Ureter (tissue), 1 donor: ENCODE results near the gene LDB1. TPM values are rescaled to one million over a fixed set of nuclear protein-coding genes. Genes with fewer than 3 reads are reported as not detected.

Experiments
- DNase-seq: peaks from one replicate; pipeline ENCODE4 v3.0.0-alpha.2; 2020; ENCODE audit warnings: low spot score
- total RNA-seq: library from RNA; stranded (reverse); gene quantifications from one replicate; pipeline ENCODE4 v1.2.4, GENCODE V29; 2023
- donor health status: DM: yes; HTN: yes; CAD: no.

The LDB1 gene, protein sequence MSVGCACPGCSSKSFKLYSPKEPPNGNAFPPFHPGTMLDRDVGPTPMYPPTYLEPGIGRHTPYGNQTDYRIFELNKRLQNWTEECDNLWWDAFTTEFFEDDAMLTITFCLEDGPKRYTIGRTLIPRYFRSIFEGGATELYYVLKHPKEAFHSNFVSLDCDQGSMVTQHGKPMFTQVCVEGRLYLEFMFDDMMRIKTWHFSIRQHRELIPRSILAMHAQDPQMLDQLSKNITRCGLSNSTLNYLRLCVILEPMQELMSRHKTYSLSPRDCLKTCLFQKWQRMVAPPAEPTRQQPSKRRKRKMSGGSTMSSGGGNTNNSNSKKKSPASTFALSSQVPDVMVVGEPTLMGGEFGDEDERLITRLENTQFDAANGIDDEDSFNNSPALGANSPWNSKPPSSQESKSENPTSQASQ
- total RNA-seq = 82.4 TPM

DNA sequence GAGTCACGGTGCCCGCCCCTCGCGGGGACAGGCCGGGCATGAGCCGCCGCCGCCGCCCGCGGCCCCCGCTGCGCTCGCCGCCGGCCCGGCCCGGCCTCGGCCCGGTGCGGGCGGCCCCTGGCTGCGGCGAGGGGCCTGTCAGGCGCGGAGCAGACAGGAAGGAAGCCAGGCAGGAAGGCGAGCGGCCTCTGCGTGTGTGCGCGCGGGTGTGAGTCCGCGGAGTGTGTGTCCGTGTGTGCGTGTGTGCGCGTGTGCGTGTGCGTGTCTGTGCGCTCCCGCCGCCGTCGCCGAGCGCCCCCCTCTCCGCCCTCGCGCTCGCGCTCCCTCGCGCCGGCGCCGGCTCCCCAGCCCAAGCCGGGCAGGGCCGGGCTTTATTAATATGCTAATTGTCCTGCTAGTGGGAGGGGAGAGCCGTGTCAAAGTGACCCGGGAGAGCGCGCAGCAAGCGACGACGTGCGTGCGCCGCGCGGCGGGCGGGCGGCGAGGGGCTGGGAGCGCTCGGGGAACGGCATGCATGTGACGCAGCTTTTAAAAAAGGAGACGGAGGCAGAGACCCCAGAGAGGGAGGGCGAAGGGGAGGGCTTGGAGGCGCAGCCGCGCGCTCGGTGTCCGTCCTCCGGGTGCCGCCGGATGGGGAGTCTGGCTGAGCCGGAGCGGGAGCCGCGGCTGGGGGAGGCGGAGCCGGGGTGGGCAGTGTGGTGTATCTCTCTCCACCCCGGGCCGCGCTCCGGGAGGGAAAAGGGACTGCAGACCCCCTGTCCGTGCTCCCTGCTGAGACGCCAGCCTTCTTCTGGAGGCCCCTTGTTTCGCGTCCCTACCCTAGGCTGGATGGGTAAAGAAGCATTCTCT is at the start of gene LDB1:
LDB1 (minus strand) TSS at position 227 of the 849 bp plus-strand sequence. CDS start 258 bp downstream, outside the sequence.
- peak; percentile 86 for DNase-seq

DNA sequence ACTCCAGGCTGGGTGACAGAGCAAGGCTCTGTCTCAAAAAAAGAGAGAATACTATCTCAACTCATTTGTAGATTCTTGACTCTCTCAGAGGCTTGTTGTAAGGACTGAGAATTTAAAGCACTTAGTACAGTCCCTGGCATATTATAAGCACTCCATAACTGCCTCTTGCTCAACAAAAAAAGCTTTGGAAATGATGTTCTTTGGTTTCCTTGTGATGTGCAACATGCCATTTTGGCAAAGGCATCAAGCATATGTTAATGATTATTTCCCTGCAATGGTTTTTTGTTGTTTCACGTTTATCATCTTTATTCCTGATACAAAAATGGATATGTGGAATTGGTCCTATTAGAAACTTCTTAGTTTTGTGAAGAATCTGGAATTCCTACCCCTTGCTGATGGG is 47.7 kb upstream of the LDB1 start:
- no peak for DNase-seq

DNA sequence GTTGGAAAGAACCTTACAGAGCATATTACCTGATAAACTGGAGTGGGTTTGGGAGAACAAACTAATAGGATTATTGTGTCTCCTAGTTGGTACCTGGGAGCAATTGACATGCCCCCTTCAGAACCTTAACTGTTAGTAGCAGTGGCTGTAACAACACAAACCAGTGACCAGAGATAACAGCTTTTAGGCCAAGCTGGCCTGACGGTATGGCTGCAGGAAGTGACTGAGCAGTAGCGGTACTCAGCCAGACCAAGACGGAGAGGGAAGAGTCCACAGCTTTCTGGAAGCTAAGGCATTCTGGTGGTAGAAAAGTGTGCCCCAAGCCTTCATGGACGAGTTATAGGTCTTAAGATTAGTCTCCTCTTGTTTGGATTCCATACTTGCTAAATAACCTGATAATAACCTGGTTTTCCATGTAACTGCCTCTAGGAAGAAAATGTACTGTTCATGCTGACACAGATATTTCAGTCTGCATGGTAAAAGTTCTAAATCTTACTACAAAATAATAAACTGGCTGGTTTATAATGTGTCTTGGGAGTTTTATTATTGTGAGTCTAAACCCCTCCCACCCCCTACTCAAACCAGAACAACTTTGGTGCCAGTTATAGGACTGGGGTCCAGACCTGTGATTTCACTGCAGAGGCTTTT is 43.3 kb upstream of the LDB1 start:
- DNase-seq = no peak

DNA sequence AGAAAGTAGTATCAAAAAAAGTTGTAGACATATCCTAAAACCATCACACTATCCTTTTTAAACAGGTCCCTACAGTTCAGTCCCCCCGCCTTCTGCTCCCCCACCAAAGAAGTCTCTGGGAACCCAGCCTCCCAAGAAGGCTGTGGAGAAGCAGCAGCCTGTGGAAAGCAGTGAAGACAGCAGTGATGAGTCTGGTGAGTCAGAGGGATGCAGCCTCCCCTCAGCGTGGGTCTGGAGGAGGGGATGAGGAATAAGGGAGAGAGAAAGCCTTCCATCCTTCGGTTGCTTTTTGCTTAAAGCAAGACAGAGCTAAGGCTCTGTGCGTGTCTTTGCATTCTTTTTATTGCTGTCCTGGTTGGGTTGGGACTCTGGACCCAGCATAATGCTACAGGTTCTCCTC is 39.7 kb upstream of the LDB1 start:
- DNase-seq = no peak

DNA sequence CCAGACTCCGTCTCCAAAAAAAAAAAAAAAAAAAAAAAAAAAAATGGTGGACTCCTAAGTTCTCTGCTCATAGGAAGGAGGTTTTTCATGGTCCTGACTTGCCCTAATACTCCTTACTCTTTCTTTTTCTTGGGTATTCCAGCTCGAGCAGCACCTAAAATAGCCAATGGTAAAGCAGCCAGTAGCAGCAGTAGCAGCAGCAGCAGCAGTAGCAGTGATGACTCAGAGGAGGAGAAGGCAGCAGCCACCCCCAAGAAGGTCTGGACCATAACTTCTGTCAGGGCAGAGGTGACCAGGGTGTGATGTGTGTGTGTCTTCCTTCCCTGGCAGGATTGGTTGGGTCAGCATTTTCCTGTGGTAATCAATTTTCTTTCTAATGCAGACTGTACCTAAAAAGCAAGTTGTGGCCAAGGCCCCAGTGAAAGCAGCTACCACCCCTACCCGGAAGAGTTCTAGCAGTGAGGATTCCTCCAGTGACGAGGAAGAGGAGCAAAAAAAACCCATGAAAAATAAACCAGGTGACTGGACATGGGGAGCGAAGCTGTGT is 39.0 kb upstream of the LDB1 start:
- DNase-seq = no peak

DNA sequence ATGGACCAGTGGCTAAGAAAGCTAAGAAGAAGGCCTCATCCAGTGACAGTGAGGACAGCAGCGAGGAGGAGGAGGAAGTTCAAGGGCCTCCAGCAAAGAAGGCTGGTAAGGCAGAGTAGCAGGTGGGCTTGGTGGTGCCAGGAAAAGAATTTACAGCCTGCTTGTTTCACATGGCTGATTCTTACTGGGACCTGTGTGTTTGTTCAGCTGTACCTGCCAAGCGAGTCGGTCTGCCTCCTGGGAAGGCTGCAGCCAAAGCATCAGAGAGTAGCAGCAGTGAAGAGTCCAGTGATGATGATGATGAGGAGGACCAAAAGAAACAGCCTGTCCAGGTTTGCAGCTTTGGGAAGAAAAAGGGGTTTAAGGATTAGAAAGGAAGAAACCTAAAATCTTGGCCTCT is 37.1 kb upstream of the LDB1 start:
- no peak for DNase-seq

DNA sequence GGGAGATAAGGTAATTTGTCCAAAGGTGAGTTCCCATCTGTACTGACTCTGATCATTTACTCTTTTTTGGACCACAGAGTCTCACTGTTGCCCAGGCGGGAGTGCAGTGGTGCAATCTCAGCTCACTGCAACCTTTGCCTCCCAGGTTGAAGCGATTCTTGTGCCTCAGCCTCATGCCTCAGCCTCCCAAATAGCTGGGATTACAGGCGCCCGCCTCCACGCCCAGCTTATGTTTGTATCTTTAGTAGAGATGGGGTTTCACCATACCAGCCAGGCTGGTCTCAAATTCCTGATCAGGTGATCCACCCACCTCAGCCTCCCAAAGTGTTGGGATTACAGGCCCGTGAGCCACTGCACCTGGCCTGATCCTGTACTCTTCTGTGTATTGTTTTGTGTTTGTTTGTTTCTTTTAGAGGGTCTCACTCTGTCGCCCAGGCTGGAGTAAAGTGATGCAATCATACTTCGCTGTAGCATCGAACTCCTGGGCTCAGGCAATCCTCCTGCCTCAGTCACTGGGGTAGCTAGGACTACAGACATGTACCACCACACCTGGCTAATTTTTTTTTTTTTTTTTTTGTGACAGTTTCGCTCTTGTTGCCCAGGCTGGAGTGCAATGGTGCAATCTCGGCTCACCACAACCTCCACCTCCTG is 34.4 kb upstream of the LDB1 start:
- DNase-seq = no peak

DNA sequence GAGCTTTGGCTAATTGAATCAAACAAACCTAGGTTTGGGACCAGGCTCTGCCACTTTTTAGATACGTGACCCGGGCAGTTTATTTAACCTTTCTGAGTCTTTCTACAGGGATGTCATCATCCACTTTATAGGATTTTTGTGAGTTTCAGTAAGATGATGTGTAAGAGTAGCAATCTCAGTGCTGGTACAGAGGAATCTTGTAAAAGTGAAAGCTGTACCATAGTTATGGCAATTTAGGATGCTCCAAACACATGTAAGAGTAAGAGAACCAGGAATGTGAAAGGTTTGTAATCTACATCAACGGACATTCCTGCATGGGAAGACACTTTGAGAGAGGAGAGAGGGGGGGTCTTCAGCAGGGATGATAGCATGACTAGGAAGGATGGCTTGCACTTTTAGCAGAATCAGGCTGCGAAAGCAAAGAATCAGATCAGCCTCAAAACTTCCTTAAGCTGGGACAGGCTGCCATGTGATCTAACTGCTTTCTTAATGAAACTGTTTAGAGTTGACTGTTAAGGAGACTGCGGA is 33.0 kb upstream of the LDB1 start:
- no peak for DNase-seq

DNA sequence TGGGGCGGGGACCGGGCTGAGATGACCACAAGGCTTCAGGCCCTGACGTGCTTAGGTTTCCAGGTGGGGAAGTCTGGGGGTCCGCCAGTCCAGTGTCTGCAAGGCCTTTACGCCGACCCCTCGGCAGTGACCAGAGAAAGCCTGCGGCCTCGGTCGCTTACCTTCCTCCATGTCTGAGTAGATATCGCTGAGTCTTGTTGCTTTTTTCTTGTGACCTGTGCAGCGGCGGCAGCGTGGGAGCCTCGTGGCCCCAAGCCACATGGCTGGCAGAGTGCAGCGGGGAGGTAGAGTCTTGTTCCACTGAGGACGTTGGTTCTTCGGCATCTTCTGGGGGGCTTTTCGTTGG is 32.4 kb upstream of the LDB1 start:
- DNase-seq = no peak

DNA sequence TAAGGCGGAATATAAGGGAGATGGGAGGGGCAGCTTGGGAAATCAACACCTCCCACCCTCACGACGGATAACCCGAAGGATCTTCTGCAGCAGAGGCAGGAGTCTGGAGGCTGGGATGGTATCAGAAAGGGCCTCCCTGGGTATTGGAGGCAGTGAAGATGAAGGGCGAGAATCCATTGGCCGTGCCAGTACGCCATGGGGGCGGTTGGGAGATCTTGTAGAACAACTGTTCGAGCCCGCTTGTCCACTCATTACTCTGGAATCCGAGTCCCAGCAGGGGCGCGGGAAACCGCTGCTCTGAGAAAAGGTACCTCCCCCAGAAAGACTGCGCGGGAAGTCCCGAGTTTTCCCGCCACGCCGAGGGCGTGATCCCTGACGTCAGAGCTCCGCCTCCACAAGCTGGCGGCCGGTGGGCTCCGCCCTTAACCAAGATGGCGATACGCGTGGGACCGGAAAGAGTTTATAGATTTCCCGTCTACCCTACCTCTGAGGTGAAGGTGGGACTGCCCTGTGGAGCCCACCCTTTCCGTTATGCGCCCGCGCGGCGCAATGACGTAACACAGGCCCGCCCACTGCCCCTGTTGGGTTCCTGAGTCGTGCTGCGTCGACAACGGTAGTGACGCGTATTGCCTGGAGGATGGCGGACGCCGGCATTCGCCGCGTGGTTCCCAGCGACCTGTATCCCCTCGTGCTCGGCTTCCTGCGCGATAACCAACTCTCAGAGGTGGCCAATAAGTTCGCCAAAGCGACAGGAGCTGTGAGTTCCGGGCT is 31.8 kb upstream of the LDB1 start, which contains the start of gene NOLC1:
NOLC1 (plus strand) TSS at position 616 of the 771 bp plus-strand sequence; CDS start at position 638, 22 bp downstream.
- peak; percentile 99 for DNase-seq

DNA sequence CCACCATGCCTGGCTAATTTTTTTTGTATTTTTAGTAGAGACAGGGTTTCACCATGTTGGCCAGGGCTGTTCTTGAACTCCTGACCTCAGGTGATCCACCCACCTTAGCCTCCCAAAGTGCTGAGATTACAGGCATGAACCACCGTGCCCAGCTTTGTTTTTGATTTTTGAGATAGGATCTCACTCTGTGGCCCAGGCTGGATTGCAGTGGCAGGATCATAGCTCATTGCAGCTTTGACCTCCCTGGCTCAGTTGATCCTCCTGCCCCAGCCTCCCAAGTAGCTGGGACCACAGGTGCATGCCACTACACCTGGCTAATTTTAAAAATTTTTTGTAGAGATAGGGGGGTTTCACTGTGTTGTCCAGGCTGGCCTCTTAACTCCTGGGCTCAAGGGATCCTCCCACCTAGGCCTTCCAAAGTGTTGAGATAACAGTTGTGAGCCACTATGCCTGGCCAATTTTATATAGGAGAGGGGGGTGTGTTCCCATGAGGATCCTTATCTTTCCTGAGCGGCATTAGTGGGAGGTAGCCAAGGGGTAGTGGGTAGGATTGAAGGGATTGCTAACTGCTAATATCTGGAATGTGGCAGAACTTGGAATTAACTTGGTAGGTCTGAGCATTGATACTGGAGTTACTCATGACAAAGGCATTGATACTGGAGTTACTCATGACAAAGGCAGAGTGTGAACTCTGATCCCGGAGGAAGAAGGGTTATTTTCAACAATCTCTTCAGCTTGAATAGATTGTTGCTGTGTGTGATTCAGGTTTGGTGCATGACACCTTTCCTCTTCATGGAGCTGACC is 31.0 kb upstream of the LDB1 start:
- no peak for DNase-seq

DNA sequence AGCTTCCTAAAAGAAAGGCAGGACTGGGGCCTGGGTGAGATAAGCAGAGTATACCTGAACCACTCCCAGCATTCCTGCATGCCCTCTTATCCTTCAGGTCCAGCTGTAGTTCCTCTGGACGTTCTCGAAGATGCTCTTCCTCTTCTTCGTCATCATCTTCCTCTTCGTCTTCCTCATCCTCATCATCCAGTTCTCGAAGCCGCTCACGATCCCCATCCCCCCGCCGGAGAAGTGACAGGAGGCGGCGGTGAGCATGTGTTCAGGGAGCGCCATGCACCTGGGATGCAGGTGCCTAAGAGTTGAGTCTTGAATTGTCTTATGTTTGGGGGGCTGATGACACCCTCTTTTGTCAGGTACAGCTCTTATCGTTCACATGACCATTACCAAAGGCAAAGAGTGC is 28.1 kb upstream of the LDB1 start:
- no peak for DNase-seq

DNA sequence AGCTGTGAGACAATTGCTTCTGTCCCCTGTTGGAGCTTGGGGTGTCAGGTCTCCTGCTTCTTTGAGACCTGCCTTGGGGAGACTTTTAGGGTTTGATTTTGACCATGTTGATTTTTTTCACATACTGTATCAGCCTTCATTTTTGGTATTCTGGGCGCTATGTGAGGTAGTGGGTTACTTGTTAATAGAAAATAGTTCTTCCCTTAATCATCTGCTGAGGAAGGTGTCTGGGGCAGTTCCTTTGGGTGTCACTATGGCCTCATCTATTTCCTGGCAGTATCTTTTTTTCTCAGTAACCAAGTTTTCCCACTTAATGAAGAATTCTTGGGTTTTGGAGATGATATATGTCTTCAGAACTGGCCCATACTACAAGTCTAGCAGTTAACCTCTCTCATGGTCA is 27.4 kb upstream of the LDB1 start:
- DNase-seq = no peak

DNA sequence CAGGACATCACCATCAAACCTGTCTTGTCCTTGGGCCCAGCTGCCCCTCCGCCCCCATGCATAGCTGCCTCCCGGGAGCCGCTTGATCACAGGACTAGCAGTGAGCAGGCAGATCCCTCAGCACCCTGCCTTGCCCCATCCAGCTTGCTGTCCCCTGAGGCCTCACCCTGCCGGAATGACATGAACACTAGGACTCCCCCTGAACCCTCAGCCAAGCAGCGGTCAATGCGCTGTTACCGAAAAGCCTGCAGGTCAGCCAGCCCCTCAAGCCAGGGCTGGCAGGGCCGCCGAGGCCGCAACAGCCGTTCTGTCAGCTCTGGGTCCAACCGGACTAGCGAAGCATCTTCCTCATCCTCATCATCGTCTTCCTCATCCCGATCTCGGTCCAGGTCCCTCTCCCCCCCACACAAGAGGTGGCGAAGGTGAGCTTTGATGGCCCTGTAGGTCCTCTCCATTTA is 26.8 kb upstream of the LDB1 start:
- DNase-seq = no peak

DNA sequence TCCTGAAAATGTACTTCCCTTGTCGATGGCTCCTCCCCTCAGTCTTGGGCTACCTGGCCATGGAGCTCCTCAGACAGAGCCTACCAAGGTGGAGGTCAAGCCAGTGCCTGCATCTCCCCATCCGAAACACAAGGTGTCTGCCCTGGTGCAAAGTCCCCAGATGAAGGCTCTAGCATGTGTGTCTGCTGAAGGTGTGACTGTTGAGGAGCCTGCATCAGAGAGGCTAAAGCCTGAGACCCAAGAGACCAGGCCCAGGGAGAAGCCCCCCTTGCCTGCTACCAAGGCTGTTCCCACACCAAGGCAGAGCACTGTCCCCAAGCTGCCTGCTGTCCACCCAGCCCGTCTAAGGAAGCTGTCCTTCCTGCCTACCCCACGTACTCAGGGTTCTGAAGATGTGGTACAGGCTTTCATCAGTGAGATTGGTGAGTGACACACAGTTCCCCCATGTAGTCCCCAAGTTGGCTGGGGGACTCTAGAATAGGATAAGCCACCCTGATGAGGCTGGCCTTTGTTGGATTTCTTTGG is 21.5 kb upstream of the LDB1 start:
- no peak for DNase-seq

DNA sequence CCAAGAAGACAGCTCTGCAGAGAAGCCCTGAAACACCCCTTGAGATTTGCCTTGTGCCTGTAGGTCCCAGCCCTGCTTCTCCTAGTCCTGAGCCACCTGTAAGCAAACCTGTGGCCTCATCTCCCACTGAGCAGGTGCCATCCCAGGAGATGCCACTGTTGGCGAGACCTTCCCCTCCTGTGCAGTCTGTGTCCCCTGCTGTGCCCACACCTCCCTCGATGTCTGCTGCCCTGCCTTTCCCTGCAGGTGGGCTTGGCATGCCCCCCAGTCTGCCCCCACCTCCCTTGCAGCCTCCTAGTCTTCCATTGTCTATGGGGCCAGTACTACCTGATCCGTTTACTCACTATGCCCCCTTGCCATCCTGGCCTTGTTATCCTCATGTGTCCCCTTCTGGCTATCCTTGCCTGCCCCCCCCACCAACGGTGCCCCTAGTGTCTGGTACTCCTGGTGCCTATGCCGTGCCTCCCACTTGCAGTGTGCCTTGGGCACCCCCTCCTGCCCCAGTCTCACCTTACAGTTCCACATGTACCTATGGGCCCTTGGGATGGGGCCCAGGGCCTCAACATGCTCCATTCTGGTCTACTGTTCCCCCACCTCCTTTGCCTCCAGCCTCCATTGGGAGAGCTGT is 20.9 kb upstream of the LDB1 start:
- DNase-seq = no peak

DNA sequence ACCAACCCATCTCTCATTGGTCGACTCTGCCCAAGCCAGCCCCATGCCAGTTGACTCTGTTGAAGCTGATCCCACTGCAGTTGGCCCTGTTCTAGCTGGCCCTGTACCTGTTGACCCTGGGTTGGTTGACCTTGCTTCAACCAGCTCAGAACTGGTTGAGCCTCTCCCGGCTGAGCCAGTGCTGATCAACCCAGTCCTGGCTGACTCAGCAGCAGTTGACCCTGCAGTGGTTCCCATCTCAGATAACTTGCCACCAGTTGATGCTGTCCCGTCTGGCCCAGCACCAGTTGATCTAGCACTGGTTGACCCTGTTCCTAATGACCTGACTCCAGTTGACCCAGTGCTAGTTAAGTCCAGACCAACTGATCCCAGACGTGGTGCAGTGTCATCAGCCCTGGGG is 20.1 kb upstream of the LDB1 start:
- DNase-seq = no peak

DNA sequence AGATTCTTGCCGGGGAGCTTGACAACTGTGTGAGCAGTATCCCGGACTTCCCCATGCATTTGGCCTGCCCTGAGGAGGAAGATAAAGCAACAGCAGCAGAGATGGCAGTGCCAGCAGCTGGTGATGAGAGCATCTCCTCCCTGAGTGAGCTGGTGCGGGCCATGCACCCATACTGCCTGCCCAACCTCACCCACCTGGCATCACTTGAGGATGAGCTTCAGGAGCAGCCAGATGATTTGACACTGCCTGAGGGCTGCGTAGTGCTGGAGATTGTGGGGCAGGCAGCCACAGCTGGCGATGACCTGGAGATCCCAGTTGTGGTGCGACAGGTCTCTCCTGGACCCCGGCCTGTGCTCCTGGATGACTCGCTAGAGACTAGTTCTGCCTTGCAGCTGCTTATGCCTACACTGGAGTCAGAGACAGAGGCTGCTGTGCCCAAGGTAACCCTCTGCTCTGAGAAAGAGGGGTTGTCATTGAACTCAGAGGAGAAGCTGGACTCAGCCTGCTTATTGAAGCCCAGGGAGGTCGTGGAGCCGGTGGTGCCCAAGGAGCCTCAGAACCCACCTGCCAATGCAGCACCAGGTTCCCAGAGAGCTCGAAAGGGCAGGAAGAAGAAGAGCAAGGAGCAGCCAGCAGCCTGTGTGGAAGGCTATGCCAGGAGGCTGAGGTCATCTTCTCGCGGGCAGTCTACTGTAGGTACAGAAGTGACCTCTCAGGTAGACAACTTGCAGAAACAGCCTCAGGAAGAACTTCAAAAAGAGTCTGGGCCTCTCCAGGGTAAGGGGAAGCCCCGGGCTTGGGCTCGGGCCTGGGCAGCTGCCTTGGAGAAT is 19.3 kb upstream of the LDB1 start:
- DNase-seq = no peak
